NCI-H128 (cell line): Measurements from ENCODE around the gene CLBA1.

Experiments used
- DNase-seq: peaks from one replicate; lab custom pipeline; 2025; ENCODE audit not compliant: unreplicated experiment; lab: John Stamatoyannopoulos, UW

The CLBA1 gene

DNA sequence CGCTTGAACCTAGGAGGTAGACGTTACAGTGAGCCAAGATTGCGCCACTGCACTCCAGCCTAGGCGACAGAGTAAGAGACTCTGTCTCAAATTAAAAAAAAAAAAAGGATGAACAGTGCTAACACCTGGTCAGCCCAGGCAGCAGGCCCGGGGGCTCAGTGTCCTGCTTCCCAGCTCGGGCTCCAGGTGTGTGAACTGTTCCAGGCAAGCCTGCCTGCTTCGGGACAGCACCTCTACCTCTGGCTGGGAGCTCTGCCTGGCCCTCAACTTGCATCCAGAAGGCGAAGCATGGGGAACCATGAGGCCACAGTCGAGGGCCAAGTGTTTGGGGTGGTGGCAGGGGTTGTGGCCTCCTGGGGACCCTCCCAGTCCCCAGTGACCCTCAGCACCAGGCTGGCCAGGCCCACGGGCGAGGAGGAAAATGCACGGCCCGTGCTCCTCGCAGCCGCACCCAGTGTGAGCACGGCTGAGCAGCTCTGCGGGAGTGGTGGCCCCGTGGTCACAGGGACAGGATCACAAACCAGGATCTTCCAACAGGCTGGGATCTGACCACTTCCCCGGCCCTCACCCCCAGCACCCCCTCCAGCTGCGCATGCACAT is 19.8 kb downstream of the CLBA1 start:
- no peak for DNase-seq

DNA sequence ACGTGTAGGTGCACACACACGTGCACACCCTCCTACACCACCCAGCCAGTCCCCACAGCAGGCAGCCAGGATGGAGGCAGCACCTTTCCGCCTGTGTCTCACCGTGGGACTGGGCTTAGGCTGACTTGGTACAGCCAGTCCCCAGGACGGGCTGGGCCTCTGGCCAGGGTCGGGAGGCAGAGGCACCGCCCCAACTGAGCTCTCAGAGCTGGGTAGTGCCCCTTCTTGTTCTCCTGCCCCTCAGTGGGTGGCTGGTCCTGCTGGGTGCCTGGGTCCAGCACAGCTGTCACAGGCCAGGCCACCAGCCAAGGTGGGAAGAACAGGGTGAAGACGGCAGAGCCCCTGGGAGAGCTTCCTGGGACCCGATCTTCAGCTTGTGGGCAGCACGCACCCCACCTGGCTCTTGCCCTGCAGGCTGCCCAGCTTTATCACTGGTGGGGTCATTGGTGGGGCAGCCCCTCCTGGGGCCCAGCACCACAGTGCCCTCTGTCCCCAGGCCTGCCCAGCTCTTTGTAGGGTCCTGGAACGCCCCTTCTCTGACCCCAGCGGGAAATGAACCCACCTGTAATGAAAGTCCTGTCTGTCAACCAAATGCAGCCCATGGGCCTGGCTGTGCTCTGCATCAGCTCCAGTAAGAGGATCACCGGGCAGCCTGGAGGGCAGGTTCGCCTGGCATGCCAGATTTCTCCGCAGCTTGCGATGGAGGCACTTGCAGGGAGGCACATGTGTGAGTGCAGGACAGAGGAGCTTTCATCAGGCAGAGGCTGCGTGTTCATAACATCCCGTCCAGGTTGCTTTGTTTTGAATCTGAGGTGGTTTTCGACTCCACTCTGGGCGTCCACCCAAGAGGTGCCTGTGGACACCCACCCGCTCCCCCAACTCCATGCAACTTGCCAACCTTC is 20.6 kb downstream of the CLBA1 start:
- DNase-seq = no peak

DNA sequence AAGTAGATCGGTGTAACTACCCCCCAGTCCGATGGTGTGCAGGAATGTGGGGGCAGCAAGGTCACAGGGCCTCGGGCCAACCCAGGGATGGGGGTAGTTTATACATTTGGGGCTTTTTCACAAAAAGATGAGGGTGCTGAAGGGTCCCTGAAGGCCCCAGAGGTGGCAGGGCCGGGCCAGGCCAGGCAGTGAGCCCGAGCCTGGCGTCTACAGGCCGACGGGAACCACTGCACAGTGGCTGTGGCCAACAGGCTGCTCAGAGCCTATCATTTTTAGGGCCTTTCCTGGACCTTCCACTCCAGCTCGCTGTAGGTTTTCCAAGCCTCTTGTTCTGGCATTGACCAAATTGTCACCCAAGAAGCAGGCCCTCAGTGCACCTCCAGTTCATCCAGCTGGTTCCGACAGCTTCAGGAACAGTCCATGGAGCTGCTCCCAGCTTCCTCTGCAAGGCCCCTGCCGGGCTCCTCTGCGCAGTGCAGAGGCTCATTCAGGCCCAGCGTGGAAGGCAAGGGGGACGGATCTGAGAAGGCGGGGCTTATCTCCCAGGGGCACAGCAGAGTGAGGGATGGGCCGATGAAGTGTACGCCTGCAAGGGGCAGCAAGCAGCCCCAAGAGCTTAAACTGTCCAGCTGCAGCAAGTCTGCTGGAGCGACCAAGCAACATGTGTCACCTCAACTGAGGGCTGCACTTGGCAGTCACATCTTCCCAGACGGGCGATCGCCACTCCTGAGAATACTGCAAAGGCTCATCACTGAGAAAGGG is 21.4 kb downstream of the CLBA1 start:
- no peak for DNase-seq

- DNase-seq = no peak
Measured at GRCh38 chr14:105007593-105008264, 22.1 kb downstream of the CLBA1 start.

DNA sequence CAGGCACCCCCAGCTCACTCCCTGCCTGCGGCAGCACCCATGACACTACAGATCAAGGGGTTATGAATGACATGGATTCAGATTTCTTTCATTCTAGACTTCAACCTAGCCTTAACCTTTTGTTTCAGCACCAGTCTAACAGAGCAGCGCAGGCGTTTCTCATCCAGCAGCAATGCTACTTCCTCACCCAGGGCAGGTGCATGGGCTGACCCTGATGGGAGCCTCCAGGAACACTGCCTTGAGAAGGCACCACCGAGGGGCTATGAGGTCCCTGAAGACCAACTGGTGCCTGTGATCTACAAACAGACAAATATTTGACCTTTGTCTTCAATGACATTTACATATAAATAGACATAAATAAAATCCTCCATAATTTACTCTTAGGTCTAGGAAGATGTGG is 24.5 kb downstream of the CLBA1 start:
- no peak for DNase-seq

DNA sequence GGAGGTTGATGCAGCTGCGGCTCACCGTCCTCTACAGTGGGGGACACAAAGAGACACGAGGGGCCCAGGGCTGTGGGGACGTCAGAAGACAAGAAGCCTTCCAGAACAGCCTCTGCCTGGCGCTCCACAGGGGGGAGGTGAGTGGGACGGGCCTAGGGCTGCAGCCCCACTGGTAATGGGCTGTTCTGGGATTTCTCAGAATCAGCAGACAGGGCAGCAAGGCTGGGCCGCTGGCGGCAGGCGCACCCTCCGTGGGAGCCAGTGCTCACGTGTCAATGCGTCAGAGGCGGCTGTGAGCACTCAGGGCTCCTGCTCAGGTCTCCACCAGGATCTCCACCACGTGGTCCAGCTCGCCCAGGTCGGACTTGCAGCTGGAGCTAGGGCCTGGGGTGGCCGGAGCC is 25.3 kb downstream of the CLBA1 start:
- no peak for DNase-seq

DNA sequence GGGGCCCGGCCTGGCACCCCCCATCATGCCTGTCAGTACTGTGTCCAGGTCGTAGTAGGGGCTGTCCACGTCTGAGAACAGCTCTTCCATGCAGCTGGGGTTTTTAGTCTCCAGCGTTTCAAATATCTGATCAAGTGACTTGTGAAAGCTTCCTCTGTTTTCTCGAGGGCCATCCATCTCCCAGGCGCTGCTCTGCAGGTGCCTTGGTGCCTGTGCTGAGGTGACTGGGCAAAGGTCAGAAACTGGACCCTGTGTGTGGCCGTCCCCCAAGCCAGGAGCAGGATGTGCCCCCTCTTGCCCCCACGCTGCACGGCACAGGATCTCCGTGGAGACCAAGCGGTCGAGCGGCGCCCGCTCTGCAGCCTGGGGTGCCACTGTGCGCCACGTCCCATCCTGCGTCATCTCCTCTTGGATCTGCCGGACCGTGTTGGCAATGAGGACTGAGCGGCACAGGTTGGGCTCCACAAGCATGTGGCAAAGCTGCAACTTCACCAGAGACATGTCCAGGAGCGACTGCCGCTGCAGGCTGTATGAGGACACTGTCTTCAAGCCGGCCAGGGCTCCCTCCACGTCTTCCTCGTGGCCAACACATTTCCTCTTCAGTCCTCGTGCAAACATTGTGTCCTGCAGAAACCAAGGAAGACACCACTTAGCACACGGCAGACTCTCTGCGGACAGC is 25.9 kb downstream of the CLBA1 start:
- no peak for DNase-seq

- no peak for DNase-seq
Measured at GRCh38 chr14:105012171-105012985, 26.8 kb downstream of the CLBA1 start.

DNA sequence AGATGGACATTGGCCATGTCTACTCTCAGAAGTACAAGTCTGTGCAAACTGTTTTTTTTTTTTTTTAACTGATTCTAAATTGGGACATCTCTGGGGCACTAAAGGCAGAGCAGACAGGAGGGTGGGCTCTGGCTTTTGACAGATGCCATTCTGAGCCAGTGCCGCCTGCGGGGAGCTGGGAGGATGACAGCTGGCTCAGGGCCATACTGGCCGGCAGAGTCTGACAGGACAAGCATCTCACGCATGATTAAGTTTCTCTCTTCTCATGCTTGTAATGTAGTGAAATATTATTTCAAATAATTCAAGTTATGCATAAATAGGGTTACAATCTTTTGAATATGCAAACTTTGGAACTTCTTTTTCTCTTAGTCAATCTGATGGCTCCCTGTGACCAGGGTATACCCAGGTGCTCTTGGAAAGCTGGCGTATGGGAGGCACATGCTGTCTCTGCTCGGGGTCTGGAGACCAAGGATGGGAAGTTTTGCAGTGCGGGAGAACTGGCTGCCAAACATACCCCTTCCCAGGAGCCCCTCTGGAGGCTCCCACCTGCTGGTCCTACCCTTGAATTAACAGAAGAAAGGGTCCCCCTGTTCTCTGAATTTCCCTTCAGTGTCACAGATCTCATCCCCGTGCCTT is 27.7 kb downstream of the CLBA1 start:
- no peak for DNase-seq

DNA sequence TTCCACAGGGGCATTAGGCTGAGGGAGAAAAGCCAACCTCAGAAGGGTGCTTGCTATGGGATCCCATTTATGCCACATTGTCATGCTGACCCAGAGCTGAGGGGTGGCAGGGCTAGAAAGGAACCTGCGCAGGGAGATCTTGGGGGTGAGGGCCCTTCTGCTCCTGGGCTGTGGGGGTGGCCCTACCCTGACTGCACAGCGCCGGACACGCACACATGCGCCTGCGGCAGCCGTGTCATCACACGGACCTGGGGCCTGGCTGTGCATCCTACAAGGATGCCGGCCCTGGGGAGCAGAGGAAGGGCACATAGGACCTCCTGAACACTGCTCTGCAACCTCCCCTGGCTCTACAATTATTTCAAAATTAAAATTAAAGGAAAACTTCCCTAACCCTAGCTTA is 28.4 kb downstream of the CLBA1 start:
- DNase-seq = no peak

DNA sequence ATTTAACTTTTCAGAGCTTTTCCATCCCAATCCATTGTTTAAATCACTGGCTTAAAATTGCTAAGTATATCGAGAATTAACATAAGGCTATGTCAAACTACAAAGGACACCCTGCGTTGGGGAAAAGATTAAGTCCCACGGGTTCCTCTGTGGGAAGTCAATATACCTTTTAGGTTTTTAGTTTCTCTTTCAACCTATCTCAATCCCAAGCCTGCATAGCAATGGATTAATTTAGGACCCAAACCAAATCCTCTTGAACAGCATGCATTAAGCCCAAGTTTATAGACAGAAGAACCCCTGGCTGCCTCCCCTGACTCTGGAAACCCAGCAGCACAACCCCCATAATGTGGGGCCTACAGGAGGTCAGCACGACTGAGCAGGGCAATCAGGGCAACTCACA is 29.0 kb downstream of the CLBA1 start:
- DNase-seq = no peak

- no peak for DNase-seq
Measured at GRCh38 chr14:105015242-105015641, 29.7 kb downstream of the CLBA1 start.

GRCh38 chr14:105015905-105016304 is 30.3 kb downstream of the CLBA1 start:
- DNase-seq = no peak

GRCh38 chr14:105018414-105018813 is 32.8 kb downstream of the CLBA1 start:
- DNase-seq = no peak

DNA sequence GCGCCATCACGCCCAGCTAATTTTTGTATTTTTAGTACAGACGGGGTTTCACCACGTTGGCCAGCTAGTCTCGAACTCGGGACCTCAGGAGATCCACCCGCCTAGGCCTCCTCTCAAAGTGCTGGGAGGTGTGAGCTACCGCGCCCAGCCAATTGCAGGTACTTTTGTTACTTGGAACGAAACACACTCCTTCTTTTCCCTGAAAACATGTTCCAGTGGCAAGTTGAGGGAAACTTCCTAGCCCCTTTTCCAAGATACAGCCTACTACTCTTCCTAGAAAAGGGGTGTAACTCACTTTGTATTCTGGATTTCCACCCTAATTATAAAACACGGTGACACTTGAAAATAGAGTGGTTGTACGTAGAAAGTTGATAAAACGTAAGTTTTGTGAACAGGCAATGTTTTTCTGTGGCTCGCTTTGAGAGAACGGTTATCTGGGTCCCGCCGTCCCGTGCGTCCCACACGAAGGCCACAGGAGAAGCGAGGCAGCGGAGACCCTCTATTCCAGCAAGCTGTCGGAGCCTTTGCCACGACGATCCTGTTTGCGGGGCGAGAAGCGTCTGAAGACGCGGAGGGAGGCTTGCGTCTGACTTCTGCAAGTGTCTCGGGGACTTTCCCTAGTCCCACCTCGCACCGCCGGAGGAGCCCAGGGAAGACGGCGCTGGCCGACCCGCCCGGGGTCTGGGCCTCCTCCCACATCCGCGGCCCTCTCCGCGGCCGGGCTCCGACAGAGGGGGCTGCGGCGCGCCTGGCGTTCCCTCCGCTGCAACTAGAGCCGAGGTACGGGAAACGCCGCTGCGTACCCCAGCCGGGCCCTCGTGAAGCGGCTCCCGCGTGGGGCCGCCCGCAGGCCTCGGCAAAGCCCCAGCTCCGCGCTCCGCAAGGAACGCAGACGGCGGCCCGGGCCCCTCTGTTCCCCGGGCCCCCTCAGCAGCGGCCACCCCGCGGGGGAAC is 34.5 kb downstream of the CLBA1 start:
- DNase-seq = no peak

DNA sequence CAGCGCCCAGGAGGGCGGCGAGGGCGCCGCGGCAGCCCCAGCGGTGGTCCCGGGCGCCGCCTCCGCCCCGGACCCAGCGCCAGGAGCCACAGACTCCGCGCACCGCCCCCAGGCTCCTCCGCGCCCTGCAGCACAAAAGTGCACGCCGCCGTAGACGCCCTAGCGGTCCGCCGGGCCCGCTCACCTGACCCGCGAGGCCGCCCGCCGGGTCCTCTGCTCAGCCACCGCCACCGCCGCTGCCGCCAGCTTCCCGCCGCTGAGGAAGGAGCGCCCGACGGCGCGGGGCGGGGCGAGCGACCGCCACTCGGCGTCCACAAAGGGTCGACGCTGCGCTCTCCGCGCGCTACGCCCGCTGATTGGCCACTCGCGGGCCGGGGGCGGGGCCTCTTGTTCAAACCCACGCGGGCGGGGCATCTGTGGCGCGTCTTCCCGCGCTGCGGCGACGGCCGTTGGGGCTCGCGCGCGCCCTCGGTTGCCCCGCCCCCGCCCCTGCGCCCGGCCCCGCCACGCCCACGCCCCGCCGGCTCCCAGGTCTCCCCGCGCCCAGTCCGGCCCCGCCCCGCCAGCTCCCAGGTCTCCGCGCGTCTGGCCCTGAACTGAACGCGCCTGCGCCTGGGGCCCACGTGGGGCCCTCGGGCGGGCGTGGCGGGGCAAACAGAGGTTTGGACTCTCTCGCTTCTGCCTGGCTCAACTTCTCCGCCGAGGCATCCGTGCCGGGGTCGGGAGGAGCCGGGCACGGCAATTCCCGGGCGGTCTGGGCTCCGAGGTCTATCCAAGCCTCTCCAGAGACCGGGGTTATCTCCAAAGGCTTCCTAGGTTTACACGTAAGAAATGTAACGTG is 35.4 kb downstream of the CLBA1 start, which contains the start of gene CDCA4:
Gene CDCA4 (minus strand): TSS at position 269 of the 841 bp plus-strand sequence. CDS start 9,154 bp downstream, outside the sequence.
- DNase-seq = peak; percentile 98

DNA sequence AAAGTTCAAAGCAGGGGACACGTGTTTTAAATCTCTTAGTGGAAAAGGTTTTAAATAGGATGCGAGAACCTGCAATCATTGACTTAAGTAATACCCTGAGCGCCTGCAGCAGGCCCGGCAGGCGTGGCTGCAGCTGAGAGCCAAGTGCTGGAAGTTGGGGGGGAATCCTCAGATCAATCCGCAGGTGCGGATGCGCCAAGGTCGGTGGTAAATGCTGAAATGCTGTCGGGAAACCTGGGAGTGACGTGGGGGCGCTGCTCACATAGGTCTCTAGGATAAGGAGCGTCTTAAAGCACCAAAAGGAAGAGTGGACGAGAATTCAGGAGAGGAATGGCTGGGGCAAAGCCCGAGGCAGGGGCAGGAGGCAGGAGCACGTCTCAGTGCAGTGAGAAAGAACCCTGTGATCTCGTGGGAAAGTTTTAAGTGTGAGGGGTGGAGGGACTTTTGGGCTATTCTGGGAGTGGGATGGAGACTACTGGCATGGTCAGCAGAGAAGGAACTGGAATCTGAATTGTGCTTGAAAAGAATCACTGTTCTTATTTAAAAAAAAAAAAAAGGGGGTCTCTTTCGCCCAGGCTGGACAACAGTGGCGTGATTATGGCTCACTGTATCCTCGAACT is 36.2 kb downstream of the CLBA1 start:
- DNase-seq = peak; percentile 51
